T-helper 1 cell treated with Interleukin-12 subunit alpha and Interleukin-12 subunit beta and Interleukin-4 antibody, amounts not matched to agents 30 μg/mL and 1 μg/mL, for 36 hours (primary cell): Measurements from ENCODE around the gene CABS1.

Source experiments
- H3K27ac Mint-ChIP-seq: one replicate; pipeline ENCODE4 v1.8.0; 2021; ENCODE audit warnings: mild to moderate bottlenecking, mixed read lengths
- H3K27me3 Mint-ChIP-seq: one replicate; pipeline ENCODE4 v1.8.0; 2021; ENCODE audit warnings: low read depth, mixed read lengths
- H3K36me3 Mint-ChIP-seq: one replicate; pipeline ENCODE4 v1.8.0; 2021; ENCODE audit warnings: low read depth, mixed read lengths
- H3K4me1 Mint-ChIP-seq: one replicate; pipeline ENCODE4 v1.8.0; 2021; ENCODE audit warnings: low read depth, mixed read lengths
- H3K4me3 Mint-ChIP-seq: one replicate; pipeline ENCODE4 v1.8.0; 2021; ENCODE audit warnings: mild to moderate bottlenecking, moderate library complexity, mixed read lengths
- H3K9me3 Mint-ChIP-seq: one replicate; pipeline ENCODE4 v1.8.0; 2021; ENCODE audit warnings: mixed read lengths

Gene CABS1

DNA sequence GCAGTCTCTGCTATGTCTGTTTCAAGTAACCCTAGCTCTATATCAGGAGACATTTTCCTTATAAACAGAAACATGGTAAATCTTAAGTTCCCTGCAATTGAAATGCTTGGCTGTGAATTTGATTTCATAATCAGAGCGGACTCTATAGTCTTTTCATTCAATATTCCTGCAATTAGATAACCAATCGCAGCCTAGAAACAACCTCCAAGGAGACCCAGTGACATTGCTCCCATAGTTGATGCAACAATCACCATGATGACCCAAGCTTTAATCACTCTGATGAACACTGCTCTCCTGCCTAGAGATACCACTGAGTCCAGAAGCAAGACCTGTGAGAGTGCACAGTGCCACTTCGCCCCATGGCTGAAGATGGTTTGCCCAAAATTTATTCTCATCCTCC lies at the start of gene CABS1:
CABS1 (plus strand) TSS at position 301 of the 400 bp plus-strand sequence; CDS start at position 360, 59 bp downstream.
- Mint-ChIP-seq H3K27ac (no peak within 1 kb of the TSS), H3K9me3 (no peaks in the 10 kb centered on the region)

DNA sequence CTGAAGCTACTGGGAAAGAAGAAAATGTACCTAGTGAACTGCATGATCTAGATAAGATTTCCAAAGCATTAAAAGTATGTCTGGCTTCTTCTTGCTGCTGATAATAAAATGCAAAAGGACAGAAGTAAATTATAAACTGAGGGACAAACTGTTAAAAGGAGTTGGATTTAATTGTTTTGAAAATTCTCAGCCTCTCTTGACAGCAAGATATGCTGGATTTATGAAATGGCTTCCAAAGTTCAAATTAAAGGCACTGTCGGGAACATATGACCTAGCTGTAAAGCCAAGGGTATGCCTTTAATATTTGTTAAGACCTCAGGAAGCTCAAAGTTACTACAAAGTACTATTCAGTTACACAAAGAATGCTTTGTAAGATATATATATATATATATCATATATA lies 46.1 kb upstream of the CABS1 start:
- Mint-ChIP-seq H3K27me3 (no peaks in the 10 kb centered on the region), H3K4me1 (no peaks in the 10 kb centered on the region), H3K9me3 (no peaks in the 10 kb centered on the region), H3K27ac (no peak overlapping the region), H3K4me3 (no peak overlapping the region), H3K36me3 (no peaks in the 10 kb centered on the region)

More for the DNA sequence above, at the start of gene CABS1:
- Mint-ChIP-seq H3K4me1 (no peaks in the 10 kb centered on the region), H3K4me3 (no peak within 1 kb of the TSS), H3K36me3 (no peaks in the 10 kb centered on the region), H3K27me3 (no peaks in the 10 kb centered on the region)

DNA sequence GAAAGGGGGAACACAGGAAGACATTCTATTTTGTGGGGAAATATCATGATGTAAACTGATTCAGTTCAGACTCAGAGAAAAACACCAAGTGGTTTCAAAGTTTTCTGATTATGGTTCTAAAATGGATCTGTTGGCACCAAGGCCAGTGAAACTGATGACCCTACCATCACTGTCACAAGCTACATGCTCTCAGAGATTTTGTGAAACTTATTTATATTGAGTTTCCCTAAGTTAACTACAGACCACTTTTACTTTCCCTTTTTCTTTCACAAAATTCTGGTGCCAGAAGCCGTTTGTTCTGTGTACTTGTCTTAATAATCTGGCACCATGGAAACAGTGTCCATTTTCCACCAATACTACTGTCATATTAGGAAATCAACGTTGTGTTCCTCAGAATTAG lies 43.4 kb upstream of the CABS1 start:
- Mint-ChIP-seq H3K9me3 (no peaks in the 10 kb centered on the region), H3K27ac (no peak overlapping the region), H3K27me3 (no peaks in the 10 kb centered on the region), H3K4me1 (no peaks in the 10 kb centered on the region), H3K36me3 (no peaks in the 10 kb centered on the region), H3K4me3 (no peak overlapping the region)

GRCh38 chr4:70297576-70297975 lies 37.2 kb upstream of the CABS1 start:
- Mint-ChIP-seq H3K4me1 (no peaks in the 10 kb centered on the region), H3K27ac (no peak overlapping the region), H3K36me3 (no peaks in the 10 kb centered on the region), H3K27me3 (no peaks in the 10 kb centered on the region), H3K4me3 (no peak overlapping the region), H3K9me3 (no peaks in the 10 kb centered on the region)

GRCh38 chr4:70298051-70298450 lies 36.7 kb upstream of the CABS1 start:
- Mint-ChIP-seq H3K4me3 (no peak overlapping the region), H3K27me3 (no peaks in the 10 kb centered on the region), H3K9me3 (no peaks in the 10 kb centered on the region), H3K36me3 (no peaks in the 10 kb centered on the region), H3K4me1 (no peaks in the 10 kb centered on the region), H3K27ac (no peak overlapping the region)

DNA sequence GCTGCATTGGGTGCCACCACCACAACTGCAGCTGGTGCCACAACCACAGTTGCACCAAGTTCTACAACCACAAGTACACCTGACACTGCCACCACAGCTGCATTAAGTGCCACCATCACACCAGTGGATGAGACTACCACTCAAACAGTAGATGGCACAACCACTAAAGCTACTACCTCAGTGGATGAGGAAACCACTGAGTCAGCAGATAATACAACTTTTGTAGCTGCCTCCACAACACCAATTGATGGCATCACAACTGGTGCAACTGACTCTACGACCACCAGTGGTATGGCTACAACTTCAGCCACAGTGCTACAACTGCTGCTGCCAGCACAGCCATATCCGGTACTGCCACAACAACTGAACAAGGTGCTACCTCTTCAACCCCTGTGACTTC lies 35.1 kb upstream of the CABS1 start:
- Mint-ChIP-seq H3K4me3 (no peak overlapping the region), H3K4me1 (no peaks in the 10 kb centered on the region), H3K27ac (no peak overlapping the region), H3K27me3 (no peaks in the 10 kb centered on the region), H3K36me3 (no peaks in the 10 kb centered on the region), H3K9me3 (no peaks in the 10 kb centered on the region)

DNA sequence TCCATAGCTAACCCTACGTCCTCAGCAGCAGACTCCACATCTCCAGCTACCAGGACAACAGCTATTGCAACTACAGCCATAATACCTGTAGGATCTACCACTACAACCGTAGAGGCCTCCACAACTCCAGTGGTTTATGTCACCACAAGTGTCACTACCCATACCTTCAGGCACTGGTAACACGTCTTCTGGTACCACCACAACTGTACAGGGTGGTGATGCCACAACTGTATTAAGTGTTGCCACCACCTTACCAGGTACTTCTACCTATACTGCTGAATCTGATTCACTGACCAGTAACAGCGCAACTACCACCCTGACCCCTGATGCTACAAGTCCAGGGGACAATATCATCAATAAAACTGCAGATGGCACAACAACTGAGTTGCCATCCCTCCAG lies 34.6 kb upstream of the CABS1 start:
- no peaks in the 10 kb centered on the region for H3K4me1 Mint-ChIP-seq
- H3K9me3 Mint-ChIP-seq = no peaks in the 10 kb centered on the region
- H3K36me3 Mint-ChIP-seq = no peaks in the 10 kb centered on the region
- H3K4me3 Mint-ChIP-seq = no peak overlapping the region
- no peak overlapping the region for H3K27ac Mint-ChIP-seq
- H3K27me3 Mint-ChIP-seq = no peaks in the 10 kb centered on the region

DNA sequence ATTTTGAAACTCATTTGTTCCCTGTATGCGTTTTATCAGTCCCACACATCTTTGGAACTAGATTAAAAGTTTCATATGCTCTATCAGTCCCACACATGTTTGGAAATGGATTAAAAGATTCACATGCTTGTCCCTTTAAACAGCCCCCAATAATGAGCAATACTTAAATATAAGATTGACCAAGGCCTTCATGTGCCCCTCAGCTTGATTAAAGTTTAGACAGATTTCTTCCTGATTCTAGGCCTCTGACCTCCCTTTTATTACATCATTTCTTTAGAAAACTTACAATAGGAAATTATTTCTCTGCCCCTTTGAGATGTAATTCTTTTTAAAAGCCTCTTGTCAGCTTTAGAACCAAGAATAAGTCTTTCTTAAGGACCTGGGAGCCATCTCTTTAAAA lies 31.7 kb upstream of the CABS1 start:
- Mint-ChIP-seq H3K9me3 (no peaks in the 10 kb centered on the region), H3K4me1 (no peaks in the 10 kb centered on the region), H3K27me3 (no peaks in the 10 kb centered on the region), H3K27ac (no peak overlapping the region), H3K36me3 (no peaks in the 10 kb centered on the region), H3K4me3 (no peak overlapping the region)

DNA sequence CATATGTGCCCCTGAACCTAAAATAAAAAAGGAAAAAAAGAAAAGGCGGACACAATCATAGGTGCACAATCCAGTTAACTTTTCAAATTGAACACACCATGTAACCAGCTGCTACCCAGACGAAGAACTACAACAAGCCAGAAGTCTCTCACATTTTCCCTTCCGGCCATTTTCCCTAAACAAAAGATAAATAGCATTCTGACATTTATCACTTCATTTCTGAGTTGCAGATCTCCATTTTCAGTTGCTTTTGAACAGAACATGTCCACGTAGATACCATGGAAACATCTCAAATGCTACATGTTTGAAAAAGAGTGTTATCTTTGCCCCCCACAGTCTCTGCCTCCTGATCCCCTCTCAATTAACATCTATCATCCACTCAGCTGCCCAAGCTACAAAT lies 29.2 kb upstream of the CABS1 start:
- Mint-ChIP-seq H3K9me3 (no peaks in the 10 kb centered on the region), H3K27ac (no peak overlapping the region), H3K4me1 (no peaks in the 10 kb centered on the region), H3K36me3 (no peaks in the 10 kb centered on the region), H3K4me3 (no peak overlapping the region), H3K27me3 (no peaks in the 10 kb centered on the region)

GRCh38 chr4:70306076-70306475 lies 28.7 kb upstream of the CABS1 start:
- Mint-ChIP-seq H3K4me3 (no peak overlapping the region), H3K4me1 (no peaks in the 10 kb centered on the region), H3K36me3 (no peaks in the 10 kb centered on the region), H3K9me3 (no peaks in the 10 kb centered on the region), H3K27me3 (no peaks in the 10 kb centered on the region), H3K27ac (no peak overlapping the region)

DNA sequence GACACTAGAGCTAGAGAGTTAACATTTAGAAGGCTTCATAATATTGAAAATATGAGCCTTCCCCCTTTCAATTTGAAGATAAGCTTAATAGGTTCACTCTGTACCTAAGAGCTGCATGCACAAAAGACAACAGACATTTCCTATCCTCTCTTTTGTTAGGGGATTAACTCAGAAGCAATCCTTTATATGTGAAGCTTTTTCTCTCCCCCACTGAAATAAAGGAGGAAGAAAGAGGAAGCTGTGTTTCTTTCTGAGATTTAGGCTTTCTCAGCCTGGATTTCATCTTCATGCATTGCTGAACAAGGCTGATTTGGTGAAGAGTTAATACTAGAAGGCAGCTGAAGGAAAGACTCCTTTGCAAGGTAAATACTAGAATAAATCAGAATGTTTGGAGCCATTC lies 21.0 kb upstream of the CABS1 start:
- H3K4me3 Mint-ChIP-seq = no peak overlapping the region
- no peak overlapping the region for H3K27ac Mint-ChIP-seq
- H3K27me3 Mint-ChIP-seq = no peaks in the 10 kb centered on the region
- no peaks in the 10 kb centered on the region for H3K36me3 Mint-ChIP-seq
- H3K4me1 Mint-ChIP-seq = no peaks in the 10 kb centered on the region
- H3K9me3 Mint-ChIP-seq = no peaks in the 10 kb centered on the region

GRCh38 chr4:70315928-70316327 lies 18.9 kb upstream of the CABS1 start:
- H3K4me1 Mint-ChIP-seq = no peaks in the 10 kb centered on the region
- no peak overlapping the region for H3K4me3 Mint-ChIP-seq
- no peaks in the 10 kb centered on the region for H3K27me3 Mint-ChIP-seq
- no peaks in the 10 kb centered on the region for H3K36me3 Mint-ChIP-seq
- no peak overlapping the region for H3K27ac Mint-ChIP-seq
- no peaks in the 10 kb centered on the region for H3K9me3 Mint-ChIP-seq

DNA sequence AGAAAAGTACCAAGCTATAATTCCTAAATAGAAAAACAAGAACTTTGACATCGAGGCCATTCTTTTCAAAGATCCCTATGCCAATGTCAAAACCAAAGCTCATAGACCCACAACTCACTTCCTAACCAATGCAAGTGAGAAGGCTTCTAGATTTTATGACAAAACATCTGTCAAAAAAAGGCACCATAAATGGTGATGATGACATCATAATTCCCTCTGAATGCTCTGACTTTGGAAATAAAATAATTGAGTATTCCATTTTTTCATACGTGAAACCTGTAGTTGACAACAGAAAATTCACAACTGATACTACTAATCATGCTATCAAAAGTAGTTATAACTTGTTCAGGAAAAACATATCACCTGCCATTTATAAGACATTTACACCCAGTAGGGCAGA lies 8.7 kb upstream of the CABS1 start:
- no peaks in the 10 kb centered on the region for H3K27me3 Mint-ChIP-seq
- no peaks in the 10 kb centered on the region for H3K9me3 Mint-ChIP-seq
- H3K36me3 Mint-ChIP-seq = no peaks in the 10 kb centered on the region
- no peak overlapping the region for H3K4me3 Mint-ChIP-seq
- H3K27ac Mint-ChIP-seq = no peak overlapping the region
- no peaks in the 10 kb centered on the region for H3K4me1 Mint-ChIP-seq

- H3K27me3 Mint-ChIP-seq = no peaks in the 10 kb centered on the region
- H3K4me3 Mint-ChIP-seq = no peak overlapping the region
- H3K4me1 Mint-ChIP-seq = no peaks in the 10 kb centered on the region
- H3K27ac Mint-ChIP-seq = no peak overlapping the region
- H3K36me3 Mint-ChIP-seq = no peaks in the 10 kb centered on the region
- no peaks in the 10 kb centered on the region for H3K9me3 Mint-ChIP-seq
These were observed 1.3 kb downstream of the CABS1 start for GRCh38 chr4:70336043-70336442.

- Mint-ChIP-seq H3K4me3 (no peak overlapping the region), H3K36me3 (no peaks in the 10 kb centered on the region), H3K27me3 (no peaks in the 10 kb centered on the region), H3K4me1 (no peaks in the 10 kb centered on the region), H3K9me3 (no peaks in the 10 kb centered on the region), H3K27ac (no peak overlapping the region)
These were observed 3.2 kb downstream of the CABS1 start for GRCh38 chr4:70337886-70338420.

GRCh38 chr4:70356185-70356584 lies 21.4 kb downstream of the CABS1 start:
- Mint-ChIP-seq H3K27ac (no peak overlapping the region), H3K36me3 (no peaks in the 10 kb centered on the region), H3K4me3 (no peak overlapping the region), H3K27me3 (no peaks in the 10 kb centered on the region), H3K9me3 (no peaks in the 10 kb centered on the region), H3K4me1 (no peaks in the 10 kb centered on the region)
